SHP77 (cell line): Measurements from ENCODE around the gene MNX1.

ENCODE experiments used
- DNase-seq, 2 experiments: peaks; one replicate each; lab custom pipeline; 2025; lab: John Stamatoyannopoulos, UW

Gene MNX1

DNA sequence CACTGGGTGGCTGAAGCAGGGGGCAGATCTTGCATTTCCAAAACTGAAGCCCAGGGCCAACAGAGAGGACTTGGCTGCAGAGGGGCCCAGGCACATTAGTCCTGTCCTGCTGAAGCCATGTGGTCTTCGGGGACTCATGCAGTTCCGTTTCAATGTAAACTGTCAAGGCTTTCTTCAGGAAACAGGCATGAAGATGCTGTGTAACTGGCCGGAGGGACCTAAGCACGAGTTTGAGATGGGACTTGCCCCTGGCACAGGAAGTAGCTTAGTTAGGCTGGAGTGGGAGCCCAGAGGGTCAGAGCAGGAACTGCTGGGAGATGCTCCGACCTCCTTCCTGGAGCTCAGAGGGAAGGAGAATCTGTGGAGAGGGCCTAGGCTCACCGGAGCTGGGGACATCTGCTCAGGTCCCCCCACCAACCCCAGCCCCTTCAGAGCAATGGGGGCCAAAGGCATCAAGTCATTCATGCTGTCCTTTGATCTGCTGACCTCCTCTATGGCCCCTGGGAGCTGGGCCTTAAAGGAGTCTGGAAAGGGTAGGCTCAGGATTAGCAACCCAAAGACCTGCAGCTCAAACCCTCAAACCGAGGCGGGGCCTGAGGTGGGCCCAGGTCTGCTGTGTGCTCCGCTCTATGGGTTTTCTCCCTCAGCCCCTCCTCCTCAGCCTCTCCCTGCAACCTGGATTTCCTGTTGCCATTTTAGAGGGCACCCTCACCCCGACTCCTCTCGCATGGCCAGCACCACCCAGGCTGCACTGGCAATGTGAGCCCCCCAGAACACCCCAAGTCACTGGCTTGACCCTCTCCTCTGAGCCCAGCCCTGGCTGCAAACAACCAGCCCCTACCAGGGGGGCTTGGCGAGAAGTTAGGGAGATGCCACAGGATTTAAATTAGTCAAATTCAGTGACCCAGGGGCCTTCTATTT is 4.4 kb upstream of the MNX1 start:
- no peak for DNase-seq

DNA sequence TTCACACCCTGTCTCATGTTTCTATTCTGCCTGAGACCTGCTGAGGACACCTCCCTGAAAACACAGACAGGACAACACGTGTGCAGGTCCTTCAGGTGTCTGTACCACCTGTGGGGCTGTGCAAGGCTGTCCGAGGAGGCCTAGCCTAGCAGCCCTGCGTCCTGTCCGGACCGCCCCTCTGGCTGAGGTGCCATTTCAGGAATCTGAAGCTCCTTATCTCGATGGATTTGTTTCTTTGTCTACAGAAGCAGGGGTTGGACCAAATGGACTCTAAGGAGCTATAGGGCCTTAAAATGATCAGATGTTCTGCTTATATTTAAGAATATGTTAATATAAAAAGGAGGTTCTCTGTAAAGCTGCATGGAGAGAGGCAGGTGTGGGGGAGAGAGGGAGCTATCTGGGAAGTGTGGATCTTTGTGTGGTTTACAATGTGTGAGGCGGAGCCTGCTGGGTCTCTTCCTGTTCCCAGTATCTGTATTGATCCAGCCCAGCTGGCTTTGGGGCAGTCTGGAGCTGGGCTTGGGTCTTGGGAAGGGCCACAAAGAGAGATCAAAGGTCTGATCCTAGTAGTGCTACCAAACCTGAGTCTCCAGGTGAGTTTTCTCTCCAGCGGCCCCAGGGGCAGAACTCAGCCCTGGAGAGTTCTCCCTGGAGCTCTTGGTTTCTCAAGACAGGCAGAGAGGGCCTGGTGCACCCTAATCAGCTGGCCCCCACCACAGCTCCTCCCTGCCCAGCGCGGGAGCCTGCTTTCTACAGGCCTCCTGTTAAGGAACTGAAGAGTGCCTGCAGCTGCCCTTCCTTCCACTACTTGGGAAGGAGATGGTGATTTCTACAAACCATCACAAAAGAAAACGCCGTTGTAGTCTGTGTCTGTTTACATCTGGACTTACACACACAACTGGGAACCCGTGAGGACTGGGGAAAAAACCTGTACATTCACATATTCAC is 3.4 kb upstream of the MNX1 start:
- no peak for DNase-seq

DNA sequence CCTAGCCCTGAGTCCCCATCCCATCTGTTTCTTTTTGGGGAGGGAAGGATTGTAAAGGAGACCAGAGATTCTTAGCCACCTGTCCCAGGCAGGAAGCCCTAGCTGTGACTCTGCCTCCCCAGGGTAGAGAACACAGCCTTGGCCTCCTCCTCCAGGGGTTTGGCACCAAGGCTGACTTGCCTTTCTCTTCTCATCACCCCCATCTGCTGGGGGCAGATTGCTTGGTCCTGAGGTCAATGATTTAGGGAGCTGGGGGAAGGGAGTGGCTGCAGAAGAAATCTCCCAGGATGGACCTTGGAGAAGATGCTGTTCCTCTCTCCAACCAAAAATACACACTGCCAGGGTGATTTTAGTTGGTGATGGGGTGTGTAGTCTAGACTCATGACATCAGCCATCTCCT is 2.6 kb upstream of the MNX1 start:
- no peak for DNase-seq

DNA sequence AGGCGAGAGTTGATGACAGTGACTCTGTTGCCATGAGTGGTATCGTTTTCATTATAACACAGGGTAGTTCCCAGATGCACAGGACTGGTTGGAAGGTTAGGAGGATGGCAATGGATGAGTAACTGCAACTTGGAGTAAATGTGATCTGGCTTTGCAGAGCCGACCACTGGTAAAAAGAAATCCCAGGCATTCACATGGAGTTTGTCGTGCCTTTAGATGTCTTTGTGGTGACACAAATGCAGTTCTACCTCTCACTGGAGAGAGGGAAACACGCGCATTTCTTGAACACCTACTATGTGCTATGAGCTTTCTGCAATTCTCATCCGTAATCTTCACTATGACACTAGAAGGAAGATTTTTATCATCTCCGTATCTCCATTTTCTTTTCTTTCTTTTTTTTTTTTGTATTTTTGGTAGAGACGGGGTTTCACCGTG is 1.7 kb upstream of the MNX1 start:
- no peak for DNase-seq

DNA sequence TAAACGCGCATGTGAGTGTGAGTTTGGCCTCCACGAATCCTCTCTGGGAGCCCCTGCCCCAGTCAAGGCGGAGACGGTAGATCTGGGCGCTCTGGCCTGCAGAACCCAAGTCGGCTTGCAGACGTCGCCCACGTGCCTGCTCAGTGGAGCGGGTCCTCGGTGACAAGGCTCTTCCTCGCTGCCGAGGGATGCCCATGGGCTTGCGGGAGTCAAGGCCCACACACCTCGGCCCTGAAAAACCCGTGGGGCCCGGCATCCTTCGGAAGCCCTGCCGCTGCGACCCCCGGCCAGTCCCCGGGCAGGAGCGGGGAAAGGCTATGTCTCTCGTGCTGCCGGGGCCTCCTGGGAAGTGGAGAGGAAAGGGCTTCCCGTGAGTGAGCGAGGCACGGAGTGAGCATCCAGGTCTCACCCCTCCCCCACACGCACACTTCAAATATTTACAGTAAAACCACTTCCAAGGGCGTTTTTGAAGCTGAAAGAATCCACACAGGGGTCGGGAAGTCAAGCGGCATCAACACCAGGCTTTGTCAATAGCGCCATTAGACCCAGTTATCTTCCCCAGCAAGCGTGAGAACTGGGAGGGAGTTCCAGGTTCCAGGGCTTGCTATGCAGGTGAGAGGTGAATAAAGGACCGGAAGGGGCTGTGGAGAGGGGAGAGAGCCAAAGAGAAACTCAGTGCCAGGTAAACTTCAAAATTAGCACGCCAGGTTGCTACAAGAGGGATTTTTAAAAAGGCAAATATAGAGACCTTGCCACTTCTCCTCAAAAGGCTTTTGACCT is 1.1 kb upstream of the MNX1 start:
- DNase-seq = peak in 1 of 2 experiments; percentile 42

DNA sequence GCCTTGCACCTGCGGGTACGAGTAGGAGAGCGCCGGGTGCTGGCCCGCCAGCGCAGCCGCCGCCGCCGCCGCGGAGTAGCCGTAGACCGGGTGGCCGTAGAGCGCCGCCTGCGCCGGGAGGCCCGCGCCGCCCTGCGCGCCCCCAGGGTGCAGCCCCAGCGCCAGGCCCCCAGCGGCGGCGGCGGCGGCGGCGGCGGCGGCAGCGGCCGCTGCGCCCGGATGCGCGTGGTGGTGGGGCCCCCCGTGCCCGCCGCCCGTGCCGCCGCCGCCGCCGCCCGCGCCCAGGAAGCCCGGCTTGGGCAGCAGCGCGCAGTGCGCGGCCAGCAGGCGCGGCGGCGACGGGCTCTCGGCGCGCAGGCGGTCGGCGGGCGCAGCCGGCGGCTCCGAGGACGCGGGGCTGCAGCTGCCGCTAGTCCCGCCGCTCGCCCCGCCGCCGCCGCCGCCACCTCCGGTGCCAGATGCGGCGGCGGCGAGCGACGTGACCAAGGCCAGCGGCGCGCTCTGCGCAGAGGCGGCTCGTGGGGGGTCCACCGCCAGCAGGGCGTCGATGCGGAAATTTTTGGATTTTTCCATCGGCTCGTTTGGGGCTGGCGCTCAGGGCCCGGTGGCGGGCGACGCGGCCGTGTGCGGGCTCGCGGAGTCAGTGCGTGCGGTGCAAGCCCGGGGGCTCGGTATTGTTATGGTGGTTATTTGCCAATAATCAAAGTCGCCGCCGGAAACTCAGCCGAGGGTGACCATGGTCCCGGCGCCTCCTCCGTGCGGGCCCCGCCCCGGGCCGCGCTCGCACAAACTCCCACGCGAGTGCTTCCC is 480 bp downstream of the MNX1 start:
- no peak for DNase-seq

DNA sequence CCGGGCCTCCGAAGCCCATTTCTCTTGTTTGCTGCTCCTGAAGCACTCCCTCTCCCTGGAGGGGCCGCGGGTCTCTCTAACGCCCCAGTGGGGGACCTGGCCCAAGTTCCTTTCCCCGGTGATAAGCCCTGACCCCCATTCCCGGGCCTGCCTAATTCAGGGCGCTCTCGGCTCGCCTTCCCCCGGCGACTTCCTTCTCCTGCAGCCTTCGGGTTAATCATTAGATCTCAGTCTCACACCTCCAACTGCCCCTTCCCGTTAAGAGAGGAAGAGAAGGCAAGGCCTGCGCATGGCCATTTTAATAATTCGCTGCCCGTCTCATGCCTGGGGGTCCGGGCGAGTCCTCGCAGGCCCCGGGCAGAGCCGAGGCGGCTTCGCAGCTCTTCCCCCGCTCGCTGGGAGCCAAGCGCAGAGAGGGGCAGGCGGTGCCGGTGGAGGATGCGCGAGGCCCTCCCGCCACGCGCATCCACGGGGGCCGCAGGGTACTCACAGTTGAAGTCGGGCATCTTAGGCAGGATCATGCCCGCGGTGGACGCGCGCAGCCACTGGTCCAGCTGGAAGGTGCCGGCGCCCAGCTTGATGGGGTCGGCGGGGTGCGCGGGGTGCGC is 1.2 kb downstream of the MNX1 start:
- DNase-seq = no peak

DNA sequence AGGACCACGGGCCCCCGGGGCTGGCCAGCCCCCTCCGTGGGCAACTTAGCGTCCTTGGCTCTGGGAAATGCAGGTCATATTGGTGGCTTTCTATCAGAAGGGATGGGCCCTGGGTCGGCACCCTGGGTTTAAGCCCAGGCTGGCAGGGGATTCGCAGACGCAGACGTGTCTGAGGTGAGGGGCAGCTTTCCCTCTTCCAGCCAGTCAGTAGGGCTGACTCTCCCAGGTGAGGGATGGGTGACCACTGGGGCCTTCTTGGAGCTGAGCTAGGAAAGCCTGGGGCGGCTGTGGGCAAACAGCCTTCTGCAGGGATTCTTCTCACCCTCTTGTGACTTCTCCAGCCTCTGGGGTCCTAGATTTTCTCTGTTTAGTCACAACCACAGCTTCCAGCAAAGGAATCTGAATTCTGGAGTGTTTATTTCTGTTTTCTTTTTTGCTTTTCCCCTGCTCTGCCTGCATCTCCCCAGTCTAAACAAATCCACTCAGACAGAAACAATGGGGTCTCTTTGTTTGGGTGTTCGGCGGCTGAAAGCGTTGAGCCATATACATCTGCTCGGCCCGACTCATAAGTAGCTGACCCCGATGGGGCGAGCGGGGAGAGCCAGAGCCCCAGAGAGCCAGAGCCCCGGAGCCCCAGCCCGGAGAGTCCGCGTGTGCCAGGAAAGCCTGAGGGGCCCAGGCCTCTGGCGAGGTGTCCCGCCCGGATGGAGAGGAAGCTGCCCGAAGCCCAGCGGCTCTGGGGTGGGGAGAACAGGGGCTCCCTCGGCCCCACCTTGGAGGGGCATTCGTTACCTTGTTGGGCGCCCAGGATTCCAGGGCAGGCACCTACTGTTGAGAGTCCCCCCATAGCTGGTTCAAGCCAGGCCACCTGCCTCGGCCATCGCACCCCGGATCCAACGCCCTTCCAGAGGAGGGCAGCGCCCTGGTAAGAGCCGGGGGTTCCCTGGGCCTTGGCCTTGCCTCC is 2.0 kb downstream of the MNX1 start:
- DNase-seq = no peak

DNA sequence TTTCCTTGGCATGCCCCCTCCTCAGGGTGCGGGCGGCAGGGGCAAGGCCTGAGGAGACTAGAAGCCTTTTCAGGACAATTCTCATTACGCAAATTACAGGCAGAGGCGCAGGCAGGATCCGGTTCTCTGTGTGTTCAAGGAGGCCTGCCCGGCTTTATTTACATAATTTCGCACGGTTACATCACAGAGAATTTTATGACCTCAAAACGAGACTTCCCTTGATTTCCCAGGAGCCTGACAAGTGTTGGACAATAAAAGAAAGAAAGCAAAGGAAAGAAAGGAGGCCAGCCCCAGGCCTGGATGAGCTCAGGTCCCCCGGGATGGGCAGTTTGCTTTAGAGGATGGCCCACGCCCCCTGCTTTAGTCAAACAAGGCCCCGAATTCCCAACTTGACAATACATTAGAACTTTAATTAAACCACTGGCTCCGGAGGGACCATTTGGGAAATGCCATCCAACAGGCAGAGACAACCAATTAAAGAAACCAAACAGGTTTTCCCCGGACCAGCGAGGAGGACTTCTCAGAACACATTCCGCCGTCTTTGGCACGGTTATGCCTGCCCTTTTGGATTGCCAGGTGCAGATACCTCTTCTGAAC is 2.9 kb downstream of the MNX1 start:
- no peak for DNase-seq

DNA sequence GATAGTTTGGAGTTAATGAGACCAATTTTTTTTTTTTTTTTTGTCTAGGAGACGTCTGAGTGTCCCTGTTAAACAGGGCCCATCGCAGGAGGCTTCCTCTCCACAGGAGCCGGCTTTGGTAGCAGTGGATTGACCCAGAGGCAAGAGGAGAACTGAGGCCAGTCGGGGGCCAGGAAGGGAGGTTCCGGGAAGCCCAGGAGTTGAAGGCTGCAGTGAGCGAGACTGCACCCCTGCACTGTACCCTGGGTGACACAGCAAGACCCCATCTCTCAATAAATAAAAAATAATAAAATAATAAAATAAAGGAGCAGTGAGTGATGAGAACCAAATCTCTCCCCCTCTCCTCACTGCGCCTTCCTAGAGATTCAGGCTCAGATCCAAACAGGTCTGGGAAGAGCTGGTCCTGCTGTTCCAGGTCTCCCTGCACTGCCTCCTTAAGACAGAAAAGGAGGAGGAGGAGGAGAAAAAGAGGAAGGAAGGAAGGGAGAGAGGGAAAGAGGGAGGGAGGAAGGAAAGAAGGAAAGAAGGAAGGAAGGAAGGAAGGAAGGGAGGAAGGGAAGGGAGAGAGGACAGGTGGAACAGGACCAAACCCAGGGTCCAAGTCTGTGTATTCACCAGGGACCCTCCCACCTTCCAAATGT is 3.5 kb downstream of the MNX1 start:
- no peak for DNase-seq

DNA sequence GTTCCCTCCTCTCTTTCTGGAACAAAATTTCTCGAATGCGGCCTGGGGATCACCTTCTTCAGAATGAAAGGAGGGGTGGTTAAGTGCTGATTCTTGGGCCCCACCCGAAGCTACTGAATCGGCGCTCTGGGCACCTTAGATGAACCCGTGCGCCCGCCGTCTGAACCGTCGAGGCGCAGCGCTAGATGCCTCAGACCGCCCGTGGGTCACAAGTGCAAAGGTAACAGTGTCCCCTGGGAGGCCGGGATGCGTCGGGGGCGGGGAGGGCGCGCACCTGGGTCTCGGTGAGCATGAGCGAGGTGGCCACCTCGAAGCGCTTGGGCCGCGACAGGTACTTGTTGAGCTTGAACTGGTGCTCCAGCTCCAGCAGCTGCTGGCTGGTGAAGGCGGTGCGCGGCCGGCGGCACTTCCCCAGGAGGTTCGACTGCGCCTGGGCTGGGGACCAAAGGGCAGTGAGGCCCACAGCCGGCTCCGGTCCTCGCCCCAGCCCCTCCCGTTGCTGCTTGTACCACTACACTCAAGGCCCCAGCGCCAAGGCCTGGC is 4.2 kb downstream of the MNX1 start:
- DNase-seq = no peak

DNA sequence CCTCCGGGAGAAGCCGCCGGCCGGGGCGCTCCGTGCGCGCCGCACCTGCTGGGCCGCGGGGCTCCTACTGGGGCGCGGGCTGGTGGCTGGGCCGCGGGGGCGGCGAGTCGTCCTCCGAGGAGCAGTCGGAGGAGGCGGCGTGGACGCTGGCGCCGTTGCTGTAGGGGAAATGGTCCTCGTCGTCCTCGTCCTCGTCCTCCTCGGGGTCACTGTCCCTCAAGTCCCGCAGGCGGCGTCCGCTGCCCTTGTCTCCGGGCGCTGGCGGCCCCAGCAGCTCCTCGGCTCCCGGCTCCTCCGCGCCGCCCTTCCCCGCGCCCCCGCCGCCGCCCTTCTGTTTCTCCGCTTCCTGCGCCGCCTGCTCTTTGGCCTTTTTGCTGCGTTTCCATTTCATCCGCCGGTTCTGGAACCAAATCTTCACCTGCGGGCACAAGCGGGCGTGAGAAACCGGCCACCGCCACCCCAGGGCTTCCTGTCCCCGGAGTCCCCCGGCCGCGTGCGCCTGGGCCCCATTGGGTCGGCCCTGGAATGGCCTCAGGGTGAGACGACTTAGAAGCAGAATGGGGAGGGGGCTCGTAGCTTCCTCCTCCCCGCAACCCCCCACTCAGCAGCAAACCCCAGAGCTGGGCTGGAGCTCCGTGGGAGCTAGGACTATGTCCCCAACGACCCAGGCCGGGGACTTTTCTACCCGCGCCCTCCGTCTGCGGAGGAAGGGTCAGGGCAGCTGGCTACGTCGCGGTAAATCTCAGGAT is 4.8 kb downstream of the MNX1 start:
- DNase-seq = no peak

DNA sequence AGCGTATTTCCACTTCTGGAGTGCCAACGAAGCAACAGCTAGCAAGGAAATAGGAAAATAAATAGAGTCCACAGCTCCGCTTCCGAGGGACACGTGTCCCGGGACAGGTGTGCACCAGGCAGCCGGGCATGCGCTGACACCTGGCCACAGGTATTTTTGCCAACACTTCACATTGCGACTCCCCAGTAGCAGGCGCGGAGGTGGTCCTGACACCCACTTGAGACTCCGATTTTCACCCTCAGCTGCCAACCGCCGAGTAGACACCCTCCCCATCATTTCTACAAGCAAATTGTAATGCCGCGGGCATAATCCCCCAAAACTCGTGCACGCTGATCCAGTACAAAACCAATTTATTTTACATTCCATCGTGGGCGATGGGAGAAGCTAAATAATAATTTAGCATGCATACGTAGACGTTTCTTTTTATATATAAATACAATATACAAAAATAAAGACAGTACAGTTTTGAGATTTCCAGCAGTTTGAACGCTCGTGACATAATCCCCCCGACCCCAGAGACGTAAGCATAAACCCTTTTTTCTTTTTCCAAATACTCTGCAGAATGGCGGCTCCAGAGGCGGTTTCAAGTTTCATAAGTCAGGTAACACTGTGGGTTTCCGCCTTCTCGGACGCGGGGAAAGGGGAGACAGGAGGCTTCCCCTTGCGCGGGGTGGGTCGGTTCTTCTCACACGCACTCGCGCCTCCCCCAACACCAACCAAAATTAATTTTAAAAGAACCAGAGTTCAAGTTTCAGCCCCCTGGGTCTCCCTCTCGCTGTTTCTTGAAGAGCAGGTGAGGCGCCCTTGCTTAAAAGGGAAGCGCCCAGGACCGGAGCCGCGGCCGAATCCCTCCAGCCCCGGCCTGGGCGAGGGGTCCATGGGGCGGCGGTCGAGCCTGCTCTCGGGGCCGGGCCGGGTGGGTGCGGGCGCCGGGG is 5.7 kb downstream of the MNX1 start:
- no peak for DNase-seq

DNA sequence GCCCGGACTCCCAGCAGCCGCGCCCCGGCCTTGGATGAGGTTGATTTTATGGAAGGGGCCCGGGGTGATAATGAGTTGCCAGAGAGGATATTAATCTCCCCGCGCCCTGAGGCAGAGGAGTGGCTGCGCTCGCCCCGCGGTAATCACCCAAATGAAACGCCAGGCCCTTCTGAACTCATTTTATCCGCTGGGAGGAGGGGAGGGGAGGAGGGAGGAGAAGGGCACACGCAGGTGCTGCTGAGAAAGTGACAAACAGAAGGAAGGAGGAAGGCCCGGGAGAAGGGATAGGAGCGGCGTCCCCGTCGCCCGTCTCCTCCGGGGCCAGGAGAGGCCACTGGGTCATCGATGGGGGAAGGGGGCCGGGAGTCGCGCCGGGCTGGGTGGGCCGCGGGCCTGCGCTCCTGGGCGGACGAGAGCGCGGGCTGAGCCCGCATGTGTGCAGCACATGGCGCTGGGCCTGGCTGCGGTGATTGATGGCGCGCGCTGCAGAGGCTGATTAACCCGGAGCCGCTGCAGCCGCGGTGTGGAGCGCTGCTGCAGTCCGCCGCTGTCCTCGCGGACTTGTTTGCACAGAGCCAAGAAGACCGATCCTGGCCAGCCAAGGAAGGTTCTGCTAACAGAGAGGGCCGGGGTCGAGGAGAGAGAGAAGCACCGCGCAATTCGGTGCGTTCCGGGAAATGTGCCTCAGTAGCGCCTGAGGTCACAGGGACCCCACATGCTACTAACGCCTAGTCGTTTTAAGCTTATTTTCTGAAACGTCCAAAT is 6.5 kb downstream of the MNX1 start:
- DNase-seq = no peak

DNA sequence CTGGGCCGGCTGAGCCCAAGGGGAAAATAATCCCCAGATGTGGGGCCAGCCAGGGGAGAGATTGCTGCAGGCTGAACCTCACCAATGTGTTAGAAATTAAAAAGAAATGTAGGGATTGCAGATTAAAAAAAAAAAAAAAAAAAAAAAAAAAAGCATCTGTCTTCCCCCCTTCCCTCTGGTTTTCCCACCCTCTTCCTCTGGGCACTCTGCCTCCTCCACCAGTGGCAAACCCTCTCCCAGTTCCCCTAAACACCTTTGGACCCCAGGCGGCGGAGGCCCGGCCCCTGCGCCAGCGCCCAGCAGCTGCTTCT is 7.1 kb downstream of the MNX1 start:
- no peak for DNase-seq
